IMR-90 (cell line): ENCODE measurements around the gene AGPAT1. TPM values are rescaled to one million over a fixed set of nuclear protein-coding genes. Genes with fewer than 3 reads are reported as not detected.

ENCODE experiments used
- ATAC-seq: fragments of 200-7000 bp; cut with Tn5 transposase; 2 replicates; pipeline ENCODE4 v1.9.1; 2020; ENCODE audit warnings: low read depth, mild to moderate bottlenecking, moderate library complexity
- BruUV-seq: library from RNA; stranded (reverse); fragments of 400-500 nt; replicated peaks from 2 replicates; lab custom pipeline; 2021; lab: Mats Ljungman, UMichigan
- CTCF ChIA-PET: fragments of 300-600 bp; formaldehyde crosslinking; extraction: SDS; loops from one replicate; lab custom pipeline; 2021; ENCODE audit warnings: antibody characterized with exemption; lab: Yijun Ruan, JAX
- POLR2A ChIA-PET: fragments of 300-600 bp; sonication (Branson Sonifier 250); formaldehyde crosslinking; loops from one replicate; lab custom pipeline; 2022; ENCODE audit warnings: antibody characterized with exemption; ENCODE audit not compliant: unreplicated experiment; lab: Charles Lee
- DNase-seq: peaks from one replicate; pipeline ENCODE4 v3.0.0; 2013
- H2AFZ ChIP-seq: replicated peaks from 2 replicates; pipeline ENCODE3; 2013; ENCODE audit warnings: low read length, mild to moderate bottlenecking; ENCODE audit not compliant: poor library complexity
- H2AK5ac ChIP-seq: 2 replicates; pipeline ENCODE4 v1.6.1; 2013; ENCODE audit warnings: low read depth, low read length, inconsistent platforms
- H2AK9ac ChIP-seq: replicated peaks from 2 replicates; pipeline ENCODE3; 2013; ENCODE audit warnings: mild to moderate bottlenecking, low read depth, low read length, moderate library complexity; ENCODE audit not compliant: poor library complexity
- H2BK120ac ChIP-seq: 2 replicates; pipeline ENCODE4 v1.6.1; 2013; ENCODE audit warnings: low read depth, low read length, inconsistent platforms
- H2BK15ac ChIP-seq: 3 replicates; pipeline ENCODE4 v1.6.1; 2013; ENCODE audit warnings: low read depth, low read length, inconsistent platforms
- H2BK20ac ChIP-seq: 2 replicates; pipeline ENCODE4 v1.6.1; 2013; ENCODE audit warnings: low read depth, mild to moderate bottlenecking, inconsistent platforms, low read length, moderate library complexity
- H2BK5ac ChIP-seq: 2 replicates; pipeline ENCODE4 v1.6.1; 2013; ENCODE audit warnings: mild to moderate bottlenecking, low read depth, low read length, inconsistent platforms; ENCODE audit not compliant: poor library complexity, severe bottlenecking
- H3K14ac ChIP-seq: replicated peaks from 2 replicates; pipeline ENCODE4 v1.6.1; 2013; ENCODE audit warnings: low read depth, low read length, inconsistent platforms
- H3K18ac ChIP-seq: 2 replicates; pipeline ENCODE4 v1.6.1; 2013; ENCODE audit warnings: low read depth, low read length, control low read depth
- H3K23ac ChIP-seq: 2 replicates; pipeline ENCODE4 v1.6.1; 2013; ENCODE audit warnings: low read depth, low read length, inconsistent platforms
- H3K27ac ChIP-seq: 2 replicates; pipeline ENCODE4 v1.5.1; 2013; ENCODE audit warnings: mild to moderate bottlenecking, control low read depth, low read length; ENCODE audit not compliant: insufficient read depth
- H3K27me3 ChIP-seq: 2 replicates; pipeline ENCODE4 v1.6.1; 2013; ENCODE audit warnings: low read length; ENCODE audit not compliant: control insufficient read depth, insufficient read depth
- H3K36me3 ChIP-seq: 2 replicates; pipeline ENCODE4 v1.6.1; 2013; ENCODE audit warnings: low read length, mixed read lengths; ENCODE audit not compliant: control insufficient read depth, insufficient read depth
- H3K4ac ChIP-seq: 2 replicates; pipeline ENCODE4 v1.6.1; 2013; ENCODE audit warnings: low read depth, low read length, inconsistent platforms
- H3K4me1 ChIP-seq: 2 replicates; pipeline ENCODE4 v1.6.1; 2013; ENCODE audit warnings: low read length, mixed read lengths; ENCODE audit not compliant: control insufficient read depth, insufficient read depth
- H3K4me2 ChIP-seq: 2 replicates; pipeline ENCODE4 v1.6.1; 2013; ENCODE audit warnings: low read depth, mild to moderate bottlenecking, control low read depth, low read length, moderate library complexity
- H3K4me3 ChIP-seq: 2 replicates; pipeline ENCODE4 v1.5.1; 2013; ENCODE audit warnings: low read depth, mild to moderate bottlenecking, control low read depth, low read length, moderate library complexity; ENCODE audit not compliant: insufficient read depth
- H3K56ac ChIP-seq: 2 replicates; pipeline ENCODE4 v1.6.1; 2013; ENCODE audit warnings: low read length, inconsistent platforms; ENCODE audit not compliant: insufficient read depth; ENCODE audit errors: extremely low read depth
- H3K79me1 ChIP-seq, 2 experiments: 2 replicates each; pipeline ENCODE4 v1.6.1; 2013; ENCODE audit warnings: low read length in 2 of 2, inconsistent platforms in 1 of 2, low read depth in 1 of 2
- H3K9ac ChIP-seq: 2 replicates; pipeline ENCODE4 v1.6.1; 2013; ENCODE audit warnings: low read depth, low read length, control low read depth
- H3K9me1 ChIP-seq: 2 replicates; pipeline ENCODE4 v1.6.1; 2013; ENCODE audit warnings: low read length, inconsistent platforms; ENCODE audit not compliant: insufficient read depth
- H3K9me3 ChIP-seq: 2 replicates; pipeline ENCODE4 v1.6.1; 2013; ENCODE audit warnings: low read length; ENCODE audit not compliant: control insufficient read depth, insufficient read depth
- H4K20me1 ChIP-seq: 2 replicates; pipeline ENCODE4 v1.6.1; 2013; ENCODE audit warnings: low read length, inconsistent platforms; ENCODE audit not compliant: insufficient read depth
- H4K5ac ChIP-seq: 2 replicates; pipeline ENCODE4 v1.6.1; 2013; ENCODE audit warnings: mild to moderate bottlenecking, low read depth, low read length, control low read depth
- H4K8ac ChIP-seq, 2 experiments: 2 replicates each; pipeline ENCODE4 v1.6.1; 2013; ENCODE audit warnings: low read depth in 2 of 2, low read length in 2 of 2, control low read depth in 1 of 2, inconsistent platforms in 1 of 2
- H4K91ac ChIP-seq: 2 replicates; pipeline ENCODE4 v1.6.1; 2013; ENCODE audit warnings: low read depth, low read length, inconsistent platforms; ENCODE audit not compliant: insufficient read depth
- BHLHE40 ChIP-seq: fragments of 150-350 bp; IDR thresholded peaks from 2 replicates; pipeline ENCODE4 v1.6.1; 2016; ENCODE audit warnings: mild to moderate bottlenecking, low read depth, low read length
- CEBPB ChIP-seq: IDR thresholded peaks from 2 replicates; pipeline ENCODE4 v1.6.1; 2012; ENCODE audit warnings: low read depth, low read length, improper control_type of control experiment
- CHD1 ChIP-seq: IDR thresholded peaks from 2 replicates; pipeline ENCODE4 v1.6.1; 2012; ENCODE audit warnings: low read depth, low read length, improper control_type of control experiment
- FOS ChIP-seq: fragments of 150-350 bp; IDR thresholded peaks from 2 replicates; pipeline ENCODE4 v1.6.1; 2016; ENCODE audit warnings: low read depth, low read length
- MAFK ChIP-seq: IDR thresholded peaks from 2 replicates; pipeline ENCODE4 v1.6.1; 2012; ENCODE audit warnings: low read depth, low read length, improper control_type of control experiment
- MAZ ChIP-seq: IDR thresholded peaks from 2 replicates; pipeline ENCODE4 v1.6.1; 2012; ENCODE audit warnings: low read depth, mild to moderate bottlenecking, low read length, improper control_type of control experiment, moderate library complexity, borderline replicate concordance
- MXI1 ChIP-seq: IDR thresholded peaks from 2 replicates; pipeline ENCODE4 v1.6.1; 2012; ENCODE audit warnings: low read depth, mild to moderate bottlenecking, low read length, moderate library complexity, borderline replicate concordance
- NFE2L2 ChIP-seq: fragments of 150-350 bp; IDR thresholded peaks from 2 replicates; pipeline ENCODE4 v1.6.1; 2016; ENCODE audit warnings: low read depth, mild to moderate bottlenecking, low read length
- POLR2A ChIP-seq: IDR thresholded peaks from 2 replicates; pipeline ENCODE4 v1.6.1; 2012; ENCODE audit warnings: mild to moderate bottlenecking, low read depth, low read length
- RAD21 ChIP-seq: IDR thresholded peaks from 2 replicates; pipeline ENCODE4 v1.6.1; 2012; ENCODE audit warnings: low read length, improper control_type of control experiment
- RCOR1 ChIP-seq: IDR thresholded peaks from 2 replicates; pipeline ENCODE4 v1.6.1; 2012; ENCODE audit warnings: mild to moderate bottlenecking, low read length, improper control_type of control experiment; ENCODE audit not compliant: insufficient replicate concordance
- RFX5 ChIP-seq: IDR thresholded peaks from 2 replicates; pipeline ENCODE4 v1.8.0; 2012; ENCODE audit warnings: low read depth, mild to moderate bottlenecking, low read length, moderate library complexity
- SMC3 ChIP-seq: fragments of 150-350 bp; IDR thresholded peaks from 2 replicates; pipeline ENCODE4 v1.6.1; 2016; ENCODE audit warnings: low read depth, mild to moderate bottlenecking, antibody characterized with exemption, low read length, moderate library complexity
- WGBS, 2 experiments: methylation state at CpG; one replicate each; pipeline versions ENCODE4 v1.1.5 to v1.1.7; 2013; ENCODE audit warnings: missing lambda C conversion rate in 2 of 2; ENCODE audit not compliant: insufficient read length in 1 of 2; ENCODE audit errors: extremely low coverage in 2 of 2; 5-methylcytosine and 5-hydroxymethylcytosine counted together
- dilution Hi-C: fragments of 300-500 bp; cut with HindIII; formaldehyde crosslinking; loops from one replicate; pipeline ENCODE4 v1.14.3; 2018; ENCODE audit warnings: low sequenced_read_pairs; ENCODE audit not compliant: unreplicated experiment
- in situ Hi-C: fragments of 300-500 bp; cut with MboI; formaldehyde crosslinking; loops from 3 replicates; pipeline ENCODE4 v1.14.3; 2019; ENCODE audit warnings: low sequenced_read_pairs, inconsistent platforms, mixed read lengths
- intact Hi-C: fragments of 100-400 bp; cut with micrococcal nuclease; formaldehyde crosslinking; loops from 2 replicates; pipeline ENCODE4 v1.10.0; 2022
- polyA plus RNA-seq, 3 experiments: library from polyadenylated mRNA; depleted of rRNA; stranded (reverse); fragments of >200 nt; gene quantifications; 2 replicates each; pipeline ENCODE4 v1.2.3, GENCODE V29; 2012; ENCODE audit warnings: low replicate concordance in 1 of 3
- total RNA-seq: library from RNA; depleted of rRNA; stranded (reverse); fragments of >200 nt; gene quantifications from 2 replicates; pipeline ENCODE4 v1.2.3, GENCODE V29; 2012
- TF ChIP-seq, protein P1 (sequence below): conservative IDR thresholded peaks from 2 replicates; pipeline ENCODE4 v1.5.1; 2012; ENCODE audit warnings: mild to moderate bottlenecking, low read depth, low read length, improper control_type of control experiment
- TF ChIP-seq, protein P2 (sequence below): fragments of 150-350 bp; IDR thresholded peaks from 2 replicates; pipeline ENCODE4 v1.6.1; 2017; ENCODE audit warnings: mild to moderate bottlenecking, antibody characterized with exemption, low read length, low read depth

AGPAT1 gene
- total and polyA plus RNA-seq, 2 of the 4 experiments (the other 2 are of a cell fraction): 27.2 to 116 TPM

DNA sequence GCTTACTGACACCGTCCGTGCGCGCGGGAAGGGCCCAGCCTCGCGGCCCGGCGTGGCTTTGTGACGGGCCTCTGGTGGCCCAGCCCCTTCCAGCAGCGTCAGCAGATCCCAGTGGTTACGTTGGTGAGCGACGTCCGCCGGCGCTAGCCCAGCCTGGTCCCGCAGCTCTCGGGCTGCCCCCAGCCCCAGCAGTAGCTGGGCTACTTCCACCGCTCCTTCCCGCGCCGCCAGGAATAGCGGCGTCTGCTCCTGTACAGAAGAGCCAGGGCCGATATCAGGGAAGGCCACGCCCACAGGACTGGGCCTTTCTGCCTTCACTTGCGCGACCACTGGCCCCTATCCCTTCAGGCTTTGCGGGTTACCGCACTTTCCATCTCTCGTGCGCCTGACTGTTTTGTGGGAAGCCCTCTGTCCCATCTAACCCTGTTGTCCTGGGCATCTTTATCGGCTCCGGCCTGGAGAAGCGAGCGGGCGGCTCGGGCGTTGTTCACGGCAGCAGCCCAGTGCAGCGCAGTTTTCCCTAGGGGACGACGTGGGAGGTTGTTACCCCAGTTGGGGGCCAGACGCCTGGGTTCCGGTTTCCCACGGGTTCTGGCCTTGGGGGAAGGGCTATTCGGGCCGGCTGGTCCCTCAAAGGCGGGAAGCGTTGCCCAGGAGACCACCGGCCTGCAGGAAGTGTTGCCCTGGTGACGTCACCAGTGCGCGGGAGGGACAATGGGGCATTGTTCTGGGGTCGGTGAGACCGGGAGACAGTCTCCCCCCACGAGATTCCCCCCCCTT, 20.2 kb upstream of the AGPAT1 start:
- in situ Hi-C loops (loop anchor here (25.0 kb wide), 1 partner anchor 766 kb away; the partner anchor contains the start of genes BRD2 and HLA-DMA), dilution Hi-C loops (no loop called here)
- TF ChIP-seq MAFK (peak; percentile 92), MXI1 (no peak), RFX5 (0 out of 2 replicates have a peak, but pooled peaks have one; percentile 2), CEBPB (no peak), FOS (0 out of 2 replicates have a peak, but pooled peaks have one; percentile 30), RAD21 (no peak), MAZ (peak; percentile 72), SMC3 (no peak; the same call in 1 of the 2 replicates), NFE2L2 (0 out of 2 replicates have a peak, but pooled peaks have one; percentile 7), POLR2A (peak; percentile 95), BHLHE40 (peak; percentile 72), CHD1 (peak; percentile 97), RCOR1 (no peak)
- TF ChIP-seq, protein P1, sequence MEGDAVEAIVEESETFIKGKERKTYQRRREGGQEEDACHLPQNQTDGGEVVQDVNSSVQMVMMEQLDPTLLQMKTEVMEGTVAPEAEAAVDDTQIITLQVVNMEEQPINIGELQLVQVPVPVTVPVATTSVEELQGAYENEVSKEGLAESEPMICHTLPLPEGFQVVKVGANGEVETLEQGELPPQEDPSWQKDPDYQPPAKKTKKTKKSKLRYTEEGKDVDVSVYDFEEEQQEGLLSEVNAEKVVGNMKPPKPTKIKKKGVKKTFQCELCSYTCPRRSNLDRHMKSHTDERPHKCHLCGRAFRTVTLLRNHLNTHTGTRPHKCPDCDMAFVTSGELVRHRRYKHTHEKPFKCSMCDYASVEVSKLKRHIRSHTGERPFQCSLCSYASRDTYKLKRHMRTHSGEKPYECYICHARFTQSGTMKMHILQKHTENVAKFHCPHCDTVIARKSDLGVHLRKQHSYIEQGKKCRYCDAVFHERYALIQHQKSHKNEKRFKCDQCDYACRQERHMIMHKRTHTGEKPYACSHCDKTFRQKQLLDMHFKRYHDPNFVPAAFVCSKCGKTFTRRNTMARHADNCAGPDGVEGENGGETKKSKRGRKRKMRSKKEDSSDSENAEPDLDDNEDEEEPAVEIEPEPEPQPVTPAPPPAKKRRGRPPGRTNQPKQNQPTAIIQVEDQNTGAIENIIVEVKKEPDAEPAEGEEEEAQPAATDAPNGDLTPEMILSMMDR: no peak
- TF ChIP-seq, protein P2, sequence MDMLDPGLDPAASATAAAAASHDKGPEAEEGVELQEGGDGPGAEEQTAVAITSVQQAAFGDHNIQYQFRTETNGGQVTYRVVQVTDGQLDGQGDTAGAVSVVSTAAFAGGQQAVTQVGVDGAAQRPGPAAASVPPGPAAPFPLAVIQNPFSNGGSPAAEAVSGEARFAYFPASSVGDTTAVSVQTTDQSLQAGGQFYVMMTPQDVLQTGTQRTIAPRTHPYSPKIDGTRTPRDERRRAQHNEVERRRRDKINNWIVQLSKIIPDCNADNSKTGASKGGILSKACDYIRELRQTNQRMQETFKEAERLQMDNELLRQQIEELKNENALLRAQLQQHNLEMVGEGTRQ: peak; percentile 10; the same call in 1 of the 2 replicates

More for the DNA sequence above, 20.2 kb upstream of the AGPAT1 start:
- no peaks in the 10 kb centered on the region for H4K20me1 ChIP-seq
- peak overlapping the region; percentile 77 for H4K5ac ChIP-seq
- ATAC-seq (peak; percentile 1), DNase-seq (peak; percentile 88)
- peak overlapping the region; percentile 50; the same call in 1 of the 3 replicates for H2BK15ac ChIP-seq
- peak overlapping the region; percentile 86 for H3K4me2 ChIP-seq
- peak overlapping the region; percentile 98 for H2AFZ ChIP-seq
- peak overlapping the region; percentile 95 for H3K14ac ChIP-seq
- peak overlapping the region; percentile 89 for H3K56ac ChIP-seq
- peak overlapping the region; percentile 96 for H3K4ac ChIP-seq
- peak overlapping the region; percentile 91 for H3K9ac ChIP-seq
- H3K27me3 ChIP-seq: peaks cover 3% of the 10 kb centered on the region; the same call in 1 of the 2 replicates
- H3K9me1 ChIP-seq: peaks cover 25% of the 10 kb centered on the region
- peak overlapping the region; percentile 61 for H2BK120ac ChIP-seq
- peaks cover 14 to 38% of the 10 kb centered on the region in 2 experiments for H3K79me1 ChIP-seq
- peak overlapping the region; percentile 85 for H2AK9ac ChIP-seq
- 0% methylated on average over 30 of the region's 58 CpGs; no CpG with 5 or more reads in 1 of the 2 experiments for WGBS, 2 experiments
- H3K4me1 ChIP-seq: peaks cover 10% of the 10 kb centered on the region
- peak overlapping the region; percentile 94 for H4K91ac ChIP-seq
- peak overlapping the region; percentile 96 for H2AK5ac ChIP-seq
- H3K9me3 ChIP-seq: no peaks in the 10 kb centered on the region
- H3K4me3 ChIP-seq: peak overlapping the region; percentile 67
- ChIA-PET CTCF (interaction anchor here (0.8 to 1.1 kb wide), 3 partner anchors 45 to 673 kb away, joined by 4 to 6 read pairs (median 4); no protein-coding TSS in a partner anchor), POLR2A (interaction anchor here (0.8 to 1.2 kb wide), 4 partner anchors 9 to 776 kb away, joined by 4 to 7 read pairs (median 4); no protein-coding TSS in a partner anchor)
- H2BK5ac ChIP-seq: peak overlapping the region; percentile 91
- no peak overlapping the region; the same call in 1 of the 2 replicates for H2BK20ac ChIP-seq
- intact Hi-C loops: loop anchor here (1.0 to 2.0 kb wide), 4 partner anchors 42 to 77 kb away; partner anchors contain the start of genes FKBPL and PPT2
- H3K18ac ChIP-seq: peak overlapping the region; percentile 70
- peak overlapping the region; percentile 98 to 99 for H4K8ac ChIP-seq
- no TSS peak for BruUV-seq
- H3K36me3 ChIP-seq: no peaks in the 10 kb centered on the region
- H3K23ac ChIP-seq: peak overlapping the region; percentile 63
- peak overlapping the region; percentile 94 for H3K27ac ChIP-seq
